ENCODE measurements around the gene ATP6V0A1.
"Not testable (repeated sequence)": the region's sequence is repeated elsewhere in the genome, so short reads cannot be mapped to it uniquely, and the experiment has no call there.

ATP6V0A1 gene

DNA sequence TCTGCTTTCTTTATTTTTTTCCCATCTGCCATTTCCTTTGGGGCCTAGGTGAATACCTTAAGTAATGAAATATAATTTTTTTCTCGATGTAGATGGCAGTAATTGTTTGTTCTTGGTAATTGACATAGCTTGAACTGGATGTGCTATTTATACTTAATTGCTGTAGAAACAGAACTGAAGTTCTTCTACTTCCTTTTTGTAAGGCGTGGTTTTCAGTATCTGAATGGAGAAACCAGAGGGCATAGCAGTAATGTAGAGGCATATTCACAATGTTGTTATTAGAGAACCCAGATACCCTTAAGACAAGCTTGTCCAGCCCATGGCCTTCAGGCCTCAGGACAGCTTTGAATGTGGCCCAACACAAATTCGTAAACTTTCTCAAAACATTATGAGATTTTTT is 16.4 kb downstream of the ATP6V0A1 start:
- no peak for DNase-seq

- no peak for DNase-seq
Observed at GRCh38 chr17:42475835-42476234, 17.2 kb downstream of the ATP6V0A1 start.

DNA sequence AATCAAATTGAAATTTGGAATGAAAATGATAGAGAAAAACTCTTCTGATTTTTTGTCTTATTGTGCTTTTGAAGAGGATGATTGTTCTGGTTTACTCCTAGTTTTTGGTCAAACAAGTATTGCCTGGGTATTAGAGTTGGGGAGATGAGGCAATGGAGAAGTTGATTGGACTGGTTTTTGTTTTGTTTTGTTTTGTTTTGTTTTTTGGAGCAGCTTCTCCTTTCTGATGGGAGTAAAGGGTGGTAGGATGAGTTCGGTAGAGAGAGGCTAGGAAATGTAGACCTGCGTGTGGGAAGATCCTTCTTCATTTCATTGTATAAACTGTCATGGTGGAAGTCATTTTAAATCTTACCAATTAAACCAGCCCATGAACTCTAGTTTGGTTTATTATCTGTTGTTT is 17.7 kb downstream of the ATP6V0A1 start:
- no peak for DNase-seq

GRCh38 chr17:42477173-42477572 is 18.5 kb downstream of the ATP6V0A1 start:
- no peak for DNase-seq

- DNase-seq, result not testable (repeated sequence)
Observed at GRCh38 chr17:42477824-42478223, 19.1 kb downstream of the ATP6V0A1 start.

- no peak for DNase-seq
Observed at GRCh38 chr17:42484304-42484703, 25.6 kb downstream of the ATP6V0A1 start.

GRCh38 chr17:42485680-42486079 is 27.0 kb downstream of the ATP6V0A1 start:
- no peak for DNase-seq

DNA sequence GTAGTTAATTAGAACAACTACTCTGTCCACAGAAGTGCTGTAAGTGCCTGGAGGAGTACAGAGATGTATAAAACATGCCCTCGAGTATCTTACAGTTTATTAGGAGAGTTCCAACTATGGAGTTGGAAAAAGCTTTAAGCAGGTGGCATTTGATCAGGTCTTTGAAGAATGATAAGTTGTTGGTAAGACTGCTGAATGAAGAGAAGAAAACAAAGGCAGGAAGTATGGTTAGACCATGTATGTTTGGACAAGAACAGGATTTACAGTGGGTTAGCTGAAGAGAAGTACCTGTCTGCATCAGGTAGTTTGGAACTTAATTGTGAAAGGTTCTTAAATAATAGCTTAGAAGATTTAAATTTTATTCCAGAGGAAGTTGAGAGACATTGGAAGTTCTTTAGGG is 29.4 kb downstream of the ATP6V0A1 start:
- no peak for DNase-seq

- DNase-seq, result no peak
Observed at GRCh38 chr17:42493319-42493718, 34.6 kb downstream of the ATP6V0A1 start.

GRCh38 chr17:42494673-42495072 is 36.0 kb downstream of the ATP6V0A1 start:
- DNase-seq, result no peak

DNA sequence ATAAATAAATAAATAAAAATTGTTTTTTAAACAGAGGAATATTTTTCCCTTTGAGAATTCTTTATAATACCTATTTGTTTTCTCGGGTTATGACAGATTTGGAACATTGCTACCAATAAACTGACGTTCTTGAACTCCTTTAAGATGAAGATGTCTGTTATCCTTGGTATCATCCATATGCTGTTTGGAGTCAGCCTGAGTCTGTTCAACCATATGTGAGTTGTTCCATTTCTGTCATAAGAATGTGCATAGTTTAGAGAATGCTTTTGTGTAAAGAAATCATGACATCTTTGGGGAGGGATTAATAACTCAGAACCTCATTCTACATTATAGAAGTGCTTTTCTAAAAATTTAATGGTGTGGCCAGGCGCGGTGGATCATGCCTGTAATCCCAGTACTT is 40.1 kb downstream of the ATP6V0A1 start:
- DNase-seq, result no peak

DNA sequence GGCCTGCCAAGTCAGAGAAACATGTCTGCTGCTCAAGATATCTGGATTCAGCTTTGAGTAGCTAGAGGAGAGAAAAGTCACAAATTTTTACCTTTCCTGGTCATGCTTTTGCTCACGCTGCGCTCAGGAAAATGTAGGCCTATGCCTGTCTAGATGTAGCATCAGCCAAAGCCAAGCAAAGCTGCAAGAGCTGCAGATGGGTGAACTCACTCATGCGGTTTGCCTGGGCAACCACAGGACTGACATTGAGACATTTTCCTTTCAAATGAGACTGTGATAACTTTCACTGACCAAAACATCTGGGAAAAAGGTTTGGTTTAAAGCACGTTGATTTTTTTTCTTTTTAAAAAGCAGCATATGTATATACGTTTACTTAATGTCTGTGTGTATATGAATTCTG is 43.4 kb downstream of the ATP6V0A1 start:
- no peak for DNase-seq

DNA sequence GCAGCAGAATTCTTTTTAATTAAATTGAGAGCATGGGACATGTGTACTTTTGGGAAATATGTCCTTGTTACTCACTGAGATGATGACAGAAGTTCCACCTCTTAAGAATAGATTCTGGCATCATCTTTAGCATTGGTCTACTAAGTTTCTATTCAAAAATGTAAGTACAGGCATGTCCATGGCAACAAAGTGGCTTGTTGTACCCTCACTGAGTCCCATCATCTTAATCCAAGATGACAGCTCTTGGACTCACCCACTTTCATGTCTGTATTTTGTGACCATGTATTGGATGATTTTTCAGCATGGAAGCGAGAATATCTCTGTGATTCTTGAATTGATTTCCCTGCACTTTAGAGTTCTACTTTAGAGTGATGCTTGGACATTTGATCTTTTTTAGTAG is 44.2 kb downstream of the ATP6V0A1 start:
- no peak for DNase-seq

- DNase-seq, result no peak
Observed at GRCh38 chr17:42507671-42508070, 49.0 kb downstream of the ATP6V0A1 start.

- no peak for DNase-seq
Observed at GRCh38 chr17:42508426-42509165, 49.9 kb downstream of the ATP6V0A1 start.

- DNase-seq, result no peak
Observed at GRCh38 chr17:42509409-42509808, 50.7 kb downstream of the ATP6V0A1 start.

DNA sequence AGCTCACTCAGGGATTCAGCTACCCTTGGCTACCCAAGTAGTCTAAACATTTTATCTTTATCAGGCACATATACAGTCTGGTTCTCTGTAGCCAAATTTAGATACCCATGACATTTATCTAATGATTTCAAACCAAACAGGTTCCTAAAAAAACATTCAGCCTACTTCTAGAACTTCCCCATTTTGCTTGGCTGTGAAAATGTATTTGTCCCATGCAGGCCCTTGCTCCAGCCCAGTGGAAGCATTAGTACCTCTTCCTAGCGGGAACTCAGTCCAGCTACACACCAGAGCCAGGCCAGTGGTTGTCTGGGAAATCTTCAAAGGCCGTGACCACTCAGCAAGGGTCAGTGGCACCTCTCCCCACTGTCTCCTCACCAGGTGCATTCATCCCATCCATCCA is 51.2 kb downstream of the ATP6V0A1 start:
- no peak for DNase-seq

DNA sequence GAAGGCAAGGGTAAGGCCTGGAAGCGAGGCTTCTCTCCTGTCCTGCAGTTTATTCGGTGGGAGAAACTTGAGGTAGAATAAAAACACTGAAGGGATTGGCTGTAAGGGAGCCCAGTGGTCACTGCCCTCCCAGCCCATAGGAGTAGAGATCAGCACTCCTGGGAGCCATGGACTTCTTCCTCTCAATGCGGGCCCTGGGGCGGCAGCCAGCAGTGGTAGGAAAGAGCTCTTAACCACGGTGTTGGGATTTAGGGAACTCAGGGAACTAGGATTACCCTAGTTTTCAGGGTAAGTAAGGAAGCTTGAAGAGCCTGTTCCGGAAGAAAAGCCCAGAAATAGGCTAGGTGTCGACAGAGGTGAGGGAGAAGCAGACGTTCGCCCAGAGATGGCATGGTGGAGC is 53.6 kb downstream of the ATP6V0A1 start:
- no peak for DNase-seq

- DNase-seq, result no peak
Observed at GRCh38 chr17:42512733-42513251, 54.1 kb downstream of the ATP6V0A1 start.

- DNase-seq, result no peak
Observed at GRCh38 chr17:42513686-42514085, 55.0 kb downstream of the ATP6V0A1 start.

DNA sequence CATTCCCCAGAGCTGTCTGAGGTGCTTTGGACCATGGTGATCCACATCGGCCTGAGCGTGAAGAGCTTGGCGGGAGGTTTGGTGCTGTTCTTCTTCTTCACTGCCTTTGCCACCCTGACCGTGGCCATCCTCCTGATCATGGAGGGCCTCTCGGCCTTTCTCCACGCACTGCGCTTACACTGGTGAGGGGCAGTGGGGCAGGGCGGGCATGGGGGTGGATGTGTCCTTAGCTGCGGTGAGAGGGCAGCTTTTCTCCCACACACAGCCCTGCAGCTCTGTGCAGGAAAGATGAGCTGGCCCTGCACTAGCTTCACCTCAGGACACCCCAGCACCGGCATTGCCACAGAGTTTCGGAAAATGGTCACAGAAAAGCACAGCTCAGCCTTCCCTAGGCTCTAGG is 55.6 kb downstream of the ATP6V0A1 start:
- no peak for DNase-seq

GRCh38 chr17:42514867-42515266 is 56.2 kb downstream of the ATP6V0A1 start:
- DNase-seq, result no peak

GRCh38 chr17:42517516-42517915 is 58.8 kb downstream of the ATP6V0A1 start:
- DNase-seq, result peak; percentile 65

GRCh38 chr17:42518046-42518754 is 59.5 kb downstream of the ATP6V0A1 start:
- DNase-seq, result no peak

All from right kidney (tissue), 1 donor.